GM12891 (cell line): ENCODE results near the gene TLCD3A.

Experiments used
- PAX5 ChIP-seq: IDR thresholded peaks from 2 replicates; pipeline ENCODE4 v1.6.1; 2011; ENCODE audit warnings: low read length, moderate library complexity, mild to moderate bottlenecking; ENCODE audit not compliant: insufficient read depth, severe bottlenecking
- POLR2A ChIP-seq: IDR thresholded peaks from 2 replicates; pipeline ENCODE4 v1.6.1; 2011; ENCODE audit warnings: low read depth, low read length, control low read depth
- POLR2AphosphoS5 ChIP-seq: IDR thresholded peaks from 2 replicates; pipeline ENCODE4 v1.6.1; 2011; ENCODE audit warnings: low read depth, low read length, control low read depth
- SPI1 ChIP-seq: IDR thresholded peaks from 2 replicates; pipeline ENCODE4 v1.6.1; 2011; ENCODE audit warnings: low read depth, low read length, control low read depth
- TAF1 ChIP-seq: IDR thresholded peaks from 2 replicates; pipeline ENCODE4 v1.6.1; 2011; ENCODE audit warnings: low read depth, low read length, control low read depth

GRCh38 chr17:726271-726919 is 6.0 kb upstream of the TLCD3A start:
- TF ChIP-seq SPI1 = no peak
- no peak for TF ChIP-seq POLR2AphosphoS5
- TF ChIP-seq POLR2A = no peak
- TF ChIP-seq PAX5 = no peak
- TF ChIP-seq TAF1 = no peak
